ENCODE measurements around the gene PERM1. TPM values are rescaled to one million over a fixed set of nuclear protein-coding genes. Genes with fewer than 3 reads are reported as not detected.
"Not testable (repeated sequence)": the region's sequence is repeated elsewhere in the genome, so short reads cannot be mapped to it uniquely, and the experiment has no call there.

Gene PERM1
- not detected for polyA plus RNA-seq (2012; ENCODE audit: insufficient read depth, insufficient read length)

GRCh38 chr1:981955-982558, at the start of gene PERM1:
Gene PERM1 (minus strand): TSS chr1:982093. CDS start chr1:981029, 1,064 bp downstream.
- DNase-seq (ENCODE audit: low read depth, low spot score): no peak
- no peak within 1 kb of the TSS for H3K4me3 ChIP-seq (ENCODE audit: low read length)

- H3K4me3 ChIP-seq (ENCODE audit: low read length): not testable (repeated sequence)
These were observed 49.2 kb upstream of the PERM1 start for GRCh38 chr1:1030867-1031658.

GRCh38 chr1:1027791-1028190, 45.9 kb upstream of the PERM1 start:
- H3K4me3 ChIP-seq (ENCODE audit: low read length): no peak overlapping the region
- DNase-seq (ENCODE audit: low read depth, low spot score): no peak

More at GRCh38 chr1:1030867-1031658, 49.2 kb upstream of the PERM1 start:
- DNase-seq (ENCODE audit: low read depth, low spot score): not testable (repeated sequence)

- no peak for DNase-seq (ENCODE audit: low read depth, low spot score)
- H3K4me3 ChIP-seq (ENCODE audit: low read length): no peak overlapping the region
These were observed 44.9 kb upstream of the PERM1 start for GRCh38 chr1:1026599-1027413.

- DNase-seq (ENCODE audit: low read depth, low spot score): no peak
- no peak overlapping the region for H3K4me3 ChIP-seq (ENCODE audit: low read length)
These were observed 43.8 kb upstream of the PERM1 start for GRCh38 chr1:1025730-1026129.

- H3K4me3 ChIP-seq (ENCODE audit: low read length): no peak overlapping the region
- no peak for DNase-seq (ENCODE audit: low read depth, low spot score)
These were observed 43.1 kb upstream of the PERM1 start for GRCh38 chr1:1024771-1025699.

GRCh38 chr1:1024149-1024770, 42.4 kb upstream of the PERM1 start:
- H3K4me3 ChIP-seq (ENCODE audit: low read length): no peak overlapping the region
- no peak for DNase-seq (ENCODE audit: low read depth, low spot score)

- DNase-seq (ENCODE audit: low read depth, low spot score): no peak
- H3K4me3 ChIP-seq (ENCODE audit: low read length): no peak overlapping the region
These were observed 41.8 kb upstream of the PERM1 start for GRCh38 chr1:1023700-1024099.

GRCh38 chr1:1022302-1023009, 40.6 kb upstream of the PERM1 start:
- DNase-seq (ENCODE audit: low read depth, low spot score): no peak
- H3K4me3 ChIP-seq (ENCODE audit: low read length): no peak overlapping the region

GRCh38 chr1:1021920-1022259, 40.0 kb upstream of the PERM1 start:
- H3K4me3 ChIP-seq (ENCODE audit: low read length): no peak overlapping the region
- no peak for DNase-seq (ENCODE audit: low read depth, low spot score)

- no peak overlapping the region for H3K4me3 ChIP-seq (ENCODE audit: low read length)
- DNase-seq (ENCODE audit: low read depth, low spot score): no peak
These were observed 39.4 kb upstream of the PERM1 start for GRCh38 chr1:1021010-1021919.

GRCh38 chr1:1020415-1021009, 38.6 kb upstream of the PERM1 start:
- no peak for DNase-seq (ENCODE audit: low read depth, low spot score)
- H3K4me3 ChIP-seq (ENCODE audit: low read length): peak overlapping the region; percentile 53

GRCh38 chr1:1020000-1020404, 38.1 kb upstream of the PERM1 start, which contains the start of gene AGRN:
Gene AGRN (plus strand): TSS chr1:1020120. CDS start chr1:1020173, 53 bp downstream.
- no peak for DNase-seq (ENCODE audit: low read depth, low spot score)
- peak within 1 kb of the TSS; percentile 53 for H3K4me3 ChIP-seq (ENCODE audit: low read length)

- no peak for DNase-seq (ENCODE audit: low read depth, low spot score)
- H3K4me3 ChIP-seq (ENCODE audit: low read length): peak overlapping the region; percentile 33
These were observed 37.5 kb upstream of the PERM1 start for GRCh38 chr1:1019122-1019999.

- DNase-seq (ENCODE audit: low read depth, low spot score): not testable (repeated sequence)
These were observed 36.4 kb upstream of the PERM1 start for GRCh38 chr1:1018321-1018685.

More at GRCh38 chr1:1018321-1018685, 36.4 kb upstream of the PERM1 start:
- H3K4me3 ChIP-seq (ENCODE audit: low read length): not testable (repeated sequence)
